Large intestine (tissue), 3 donors: ENCODE measurements around the gene DNAJB12. TPM values are rescaled to one million over a fixed set of nuclear protein-coding genes. Genes with fewer than 3 reads are reported as not detected.

Experiments used
- DNase-seq, 2 donors: peaks; one replicate each; pipeline versions ENCODE4 v3.0.0 to v3.0.0-alpha.2; 2013
- H3K27ac ChIP-seq: one replicate; pipeline ENCODE4 v1.5.1; 2013; ENCODE audit warnings: low read length
- H3K27me3 ChIP-seq: 2 replicates; pipeline ENCODE4 v1.6.1; 2013; ENCODE audit warnings: low read length; ENCODE audit not compliant: control insufficient read depth, insufficient read depth
- H3K36me3 ChIP-seq: 2 replicates; pipeline ENCODE4 v1.6.1; 2013; ENCODE audit warnings: low read length; ENCODE audit not compliant: control insufficient read depth, insufficient read depth
- H3K4me1 ChIP-seq: one replicate; pipeline ENCODE4 v1.6.1; 2013; ENCODE audit warnings: low read length; ENCODE audit not compliant: control insufficient read depth, insufficient read depth
- H3K4me3 ChIP-seq: one replicate; pipeline ENCODE4 v1.5.1; 2013; ENCODE audit warnings: low read length
- H3K9me3 ChIP-seq: one replicate; pipeline ENCODE4 v1.6.1; 2013; ENCODE audit warnings: mild to moderate bottlenecking, low read depth, low read length, moderate library complexity; ENCODE audit not compliant: control insufficient read depth
- WGBS: methylation state at CpG from one replicate; pipeline ENCODE4 v1.1.5; 2013; ENCODE audit warnings: low lambda C conversion rate; ENCODE audit not compliant: insufficient coverage; 5-methylcytosine and 5-hydroxymethylcytosine counted together
- polyA plus RNA-seq: library from polyadenylated mRNA; unstranded; fragments of 120-200 nt; gene quantifications from one replicate; pipeline ENCODE4 v1.2.1, GENCODE V29; 2013

DNAJB12 gene
- polyA plus RNA-seq, 1 donor: 35.3 TPM

DNA sequence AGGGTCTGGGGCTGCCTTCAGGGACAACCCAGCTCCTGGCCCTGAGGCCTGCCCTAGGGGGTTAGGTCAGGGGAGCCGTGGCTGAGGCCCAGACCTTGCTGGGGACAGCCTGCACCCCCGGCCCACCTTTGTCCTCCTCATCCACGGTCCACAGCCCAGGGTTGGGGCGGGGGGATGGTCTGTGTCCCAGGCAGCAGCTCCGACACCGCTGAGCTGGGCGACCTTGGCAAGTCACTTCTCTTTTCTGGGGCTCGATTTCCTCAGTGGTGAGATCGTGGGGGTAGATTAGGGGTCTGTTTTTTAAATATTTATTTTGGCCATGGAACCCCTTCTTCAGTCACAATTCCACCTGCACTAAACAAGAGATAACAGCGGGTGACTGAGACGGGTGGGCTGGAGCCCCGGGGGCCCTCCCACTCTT is 30.9 kb downstream of the DNAJB12 start:
- H3K36me3 ChIP-seq: no peaks in the 10 kb centered on the region
- H3K27me3 ChIP-seq: no peaks in the 10 kb centered on the region
- no peak for DNase-seq
- H3K27ac ChIP-seq: no peak overlapping the region
- no CpG with 5 or more reads among the region's 12 CpGs for WGBS
- H3K9me3 ChIP-seq: no peaks in the 10 kb centered on the region
- H3K4me3 ChIP-seq: no peak overlapping the region
- peaks cover 43% of the 10 kb centered on the region for H3K4me1 ChIP-seq

- DNase-seq: no peak
- Histone ChIP-seq H3K9me3 (no peaks in the 10 kb centered on the region), H3K4me1 (peaks cover 38% of the 10 kb centered on the region), H3K27me3 (no peaks in the 10 kb centered on the region), H3K36me3 (no peaks in the 10 kb centered on the region), H3K27ac (no peak overlapping the region), H3K4me3 (no peak overlapping the region)
- WGBS: no CpG with 5 or more reads among the region's 10 CpGs
Observed at GRCh38 chr10:72323108-72323749, 31.5 kb downstream of the DNAJB12 start.

DNA sequence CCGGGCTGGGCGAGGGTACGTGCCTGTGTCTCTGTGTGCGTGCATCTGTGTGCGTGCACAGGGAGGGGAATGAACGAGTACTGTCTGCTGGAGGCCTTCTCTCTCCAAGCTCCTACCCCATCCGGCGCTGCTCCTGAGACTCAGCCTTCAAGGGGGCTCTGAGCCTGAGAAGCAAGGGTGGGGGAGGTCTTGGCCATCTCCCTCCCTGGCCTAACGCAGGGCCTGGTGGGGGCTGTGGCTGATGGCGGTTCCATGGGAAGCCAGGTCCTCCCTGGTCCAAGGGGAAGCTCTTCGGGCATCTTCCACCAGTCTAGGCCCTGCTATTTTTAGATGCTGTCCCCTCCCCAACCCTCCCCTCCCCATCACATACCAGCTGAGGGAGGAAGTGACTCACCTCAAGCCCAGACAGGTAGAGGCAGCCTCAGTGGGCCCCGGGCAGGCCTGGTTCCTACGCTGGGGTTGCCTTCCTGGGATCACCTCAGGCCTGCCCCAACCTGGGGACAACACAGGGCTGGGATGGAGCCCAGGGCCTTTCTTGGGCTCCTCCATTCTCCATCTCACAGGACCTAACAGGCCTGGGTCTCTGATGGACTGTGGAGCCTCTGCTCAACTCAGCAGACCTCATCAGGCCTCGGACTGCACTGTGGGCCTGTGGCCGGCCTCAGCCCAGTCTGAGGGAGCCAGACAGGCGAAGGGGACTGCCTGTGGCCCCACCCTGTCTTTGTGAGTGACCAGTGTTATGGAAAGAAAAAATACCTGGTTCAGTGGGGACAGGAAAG is 32.2 kb downstream of the DNAJB12 start:
- no peak overlapping the region for H3K27ac ChIP-seq
- no CpG with 5 or more reads among the region's 16 CpGs for WGBS
- DNase-seq: no peak

DNA sequence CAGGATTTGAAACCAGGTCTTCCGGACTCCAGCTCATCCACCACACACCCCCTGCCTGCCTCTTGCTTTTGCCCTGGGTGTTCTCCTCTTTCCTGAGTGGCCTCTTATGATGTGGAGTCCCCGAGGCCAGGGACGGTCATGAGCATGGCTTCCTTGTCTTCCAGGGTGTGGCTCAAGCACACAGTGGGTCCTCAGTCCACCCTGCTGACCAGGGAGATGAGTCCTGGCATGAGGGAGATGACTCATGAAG is 32.8 kb downstream of the DNAJB12 start:
- no peaks in the 10 kb centered on the region for H3K9me3 ChIP-seq
- no peak overlapping the region for H3K27ac ChIP-seq
- no peak for DNase-seq
- no CpG with 5 or more reads among the region's 3 CpGs for WGBS
- H3K27me3 ChIP-seq: no peaks in the 10 kb centered on the region
- H3K4me3 ChIP-seq: no peak overlapping the region
- peaks cover 35% of the 10 kb centered on the region for H3K4me1 ChIP-seq
- no peaks in the 10 kb centered on the region for H3K36me3 ChIP-seq

More for the DNA sequence above, 32.2 kb downstream of the DNAJB12 start:
- Histone ChIP-seq H3K36me3 (no peaks in the 10 kb centered on the region), H3K27me3 (no peaks in the 10 kb centered on the region), H3K4me3 (no peak overlapping the region), H3K9me3 (no peaks in the 10 kb centered on the region), H3K4me1 (peaks cover 35% of the 10 kb centered on the region)

GRCh38 chr10:72321248-72322029 is 33.3 kb downstream of the DNAJB12 start:
- WGBS: no CpG with 5 or more reads among the region's 13 CpGs
- no peak overlapping the region for H3K4me3 ChIP-seq
- no peak for DNase-seq
- no peaks in the 10 kb centered on the region for H3K9me3 ChIP-seq
- H3K27me3 ChIP-seq: no peaks in the 10 kb centered on the region
- peak overlapping the region; percentile 75 for H3K27ac ChIP-seq
- no peaks in the 10 kb centered on the region for H3K36me3 ChIP-seq
- peaks cover 39% of the 10 kb centered on the region for H3K4me1 ChIP-seq

DNA sequence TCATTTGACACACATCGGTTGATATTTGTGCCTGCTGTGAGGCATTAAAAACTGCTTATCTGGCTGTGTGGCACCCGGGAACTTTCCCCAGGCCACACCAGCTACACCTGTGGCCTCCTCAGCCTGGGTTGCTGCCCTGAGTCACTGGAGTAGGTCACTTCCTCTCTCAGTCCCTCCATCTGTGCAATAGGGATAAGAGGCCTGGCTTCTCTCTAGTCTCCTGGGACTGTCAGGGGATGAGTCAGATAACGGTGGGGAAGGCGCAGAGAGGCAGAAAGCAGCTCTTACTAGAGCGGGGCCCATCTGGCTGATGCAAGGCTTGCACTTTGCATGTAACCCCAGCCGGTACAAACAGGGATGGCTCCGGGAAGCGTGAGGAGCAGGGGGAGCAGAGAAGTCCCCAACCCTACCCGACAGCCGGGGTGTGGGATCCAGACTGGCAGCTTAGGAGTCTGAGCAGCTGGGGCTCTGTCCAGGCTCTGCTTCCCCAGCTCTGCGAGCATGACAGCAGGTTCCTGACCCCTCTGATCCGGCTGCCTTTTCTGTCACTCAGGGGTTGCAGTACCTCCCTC is 34.0 kb downstream of the DNAJB12 start:
- Histone ChIP-seq H3K27me3 (no peaks in the 10 kb centered on the region), H3K27ac (peak overlapping the region; percentile 75), H3K9me3 (no peaks in the 10 kb centered on the region), H3K4me3 (no peak overlapping the region), H3K4me1 (peaks cover 46% of the 10 kb centered on the region), H3K36me3 (no peaks in the 10 kb centered on the region)
- DNase-seq: peak in 1 of 2 donors; percentile 63
- WGBS: no CpG with 5 or more reads among the region's 12 CpGs

DNA sequence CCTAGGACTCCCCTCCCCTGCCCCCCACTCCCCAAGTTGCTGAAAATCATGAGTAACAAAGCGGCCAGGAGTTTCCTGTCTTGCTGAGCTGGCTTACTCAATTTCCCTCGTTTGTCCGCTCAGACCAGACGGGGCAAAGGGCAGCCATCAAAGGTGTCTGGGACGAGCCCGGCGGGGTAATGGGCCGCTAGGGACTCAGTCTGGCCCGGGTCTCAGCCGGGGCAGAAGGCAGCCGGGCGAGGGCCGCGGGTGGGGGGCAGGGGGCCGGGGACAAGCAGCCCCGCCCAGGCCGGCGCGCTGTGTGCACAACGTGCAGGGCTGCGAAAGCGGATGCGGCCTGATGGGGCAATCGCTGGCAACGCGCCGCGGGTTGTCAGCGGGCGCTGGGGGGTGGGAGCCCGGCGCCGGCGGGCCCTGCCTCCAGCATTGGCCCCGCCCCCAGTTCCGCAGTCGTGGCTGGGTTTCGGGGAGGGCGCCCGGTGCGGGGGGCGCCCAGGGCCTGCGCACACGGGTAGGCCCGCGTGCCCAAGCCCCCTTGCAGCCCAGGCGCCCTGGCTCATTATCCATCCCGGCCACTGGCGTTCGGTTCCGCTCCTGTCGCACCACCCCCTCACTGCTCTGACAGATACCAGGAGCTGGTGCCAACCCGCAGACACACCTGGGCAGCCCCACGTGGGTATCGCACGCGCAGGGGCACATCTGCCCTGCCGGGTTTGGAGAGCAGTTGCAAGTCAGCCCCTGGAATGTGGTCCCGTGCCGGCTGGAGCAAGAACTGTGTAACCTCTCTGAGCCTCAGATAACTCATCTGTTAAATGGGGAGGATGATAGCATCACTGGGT is 35.1 kb downstream of the DNAJB12 start:
- peak overlapping the region; percentile 47 for H3K4me3 ChIP-seq
- H3K4me1 ChIP-seq: peaks cover 45% of the 10 kb centered on the region
- H3K9me3 ChIP-seq: no peaks in the 10 kb centered on the region
- no CpG with 5 or more reads among the region's 60 CpGs for WGBS
- DNase-seq: peak; percentile 87 to 92
- H3K27ac ChIP-seq: peak overlapping the region; percentile 75
- H3K36me3 ChIP-seq: no peaks in the 10 kb centered on the region
- H3K27me3 ChIP-seq: no peaks in the 10 kb centered on the region

GRCh38 chr10:72318418-72319262 is 36.1 kb downstream of the DNAJB12 start:
- no peak for DNase-seq
- Histone ChIP-seq H3K27ac (peak overlapping the region; percentile 34), H3K36me3 (no peaks in the 10 kb centered on the region), H3K27me3 (no peaks in the 10 kb centered on the region), H3K4me3 (no peak overlapping the region), H3K9me3 (no peaks in the 10 kb centered on the region), H3K4me1 (peaks cover 45% of the 10 kb centered on the region)
- WGBS: 100% methylated on average over 1 of the region's 10 CpGs

DNA sequence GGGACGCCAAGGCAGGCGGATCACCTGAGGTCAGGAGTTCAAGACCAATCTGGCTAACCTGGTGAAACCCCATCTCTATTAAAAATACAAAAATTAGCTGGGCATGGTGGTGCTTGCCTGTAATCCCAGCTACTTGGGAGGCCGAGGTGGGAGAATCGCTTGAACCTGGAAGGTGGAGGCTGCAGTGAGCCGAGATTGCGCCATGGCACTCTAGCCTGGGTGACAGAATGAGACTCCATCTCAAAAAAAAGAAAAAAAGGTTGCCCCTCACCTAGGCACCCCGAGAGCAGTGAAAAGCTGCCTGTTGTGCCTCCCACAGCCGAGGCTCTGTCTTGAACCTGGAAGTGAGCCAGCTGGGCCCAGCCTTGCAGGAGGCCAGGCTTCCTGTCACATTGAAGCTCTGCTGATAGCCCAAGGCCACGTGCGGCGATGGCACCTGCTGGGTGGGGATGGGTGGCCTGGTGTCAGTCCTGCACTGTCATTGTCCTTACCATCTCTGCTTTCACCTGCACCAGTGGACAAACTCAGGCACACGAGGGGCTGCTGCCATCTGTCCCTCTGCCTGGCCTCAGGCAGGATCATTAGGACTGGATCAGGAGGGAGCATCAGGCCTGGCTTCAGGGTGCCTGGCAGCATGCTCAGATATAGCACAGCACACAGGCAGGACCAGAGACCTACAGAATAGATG is 37.8 kb downstream of the DNAJB12 start:
- no peak overlapping the region for H3K27ac ChIP-seq

More for the DNA sequence above, 37.8 kb downstream of the DNAJB12 start:
- Histone ChIP-seq H3K27me3 (no peaks in the 10 kb centered on the region), H3K4me3 (no peak overlapping the region), H3K36me3 (no peaks in the 10 kb centered on the region), H3K9me3 (no peaks in the 10 kb centered on the region), H3K4me1 (peaks cover 45% of the 10 kb centered on the region)
- DNase-seq: peak in 1 of 2 donors; percentile 74
- WGBS: no CpG with 5 or more reads among the region's 12 CpGs
